GM19455 (cell line): ENCODE measurements around the gene NCF2.
A peak's percentile ranks its signal among the peaks of the same experiment; 100 is the strongest.
"Not testable (repeated sequence)": the region's sequence is repeated elsewhere in the genome, so short reads cannot be mapped to it uniquely, and the experiment has no call there.

ENCODE experiments used
- ATAC-seq: cut with Tn5 transposase; IDR thresholded peaks from one replicate; pipeline ENCODE4 v1.9.1; 2021; ENCODE audit not compliant: unreplicated experiment

NCF2 gene

GRCh38 chr1:183612975-183613374 lies 22.7 kb upstream of the NCF2 start:
- not testable (repeated sequence) for ATAC-seq

- no peak for ATAC-seq
These were observed 22.1 kb upstream of the NCF2 start for GRCh38 chr1:183612407-183612806.

- no peak for ATAC-seq
These were observed 20.8 kb upstream of the NCF2 start for GRCh38 chr1:183611021-183611420.

GRCh38 chr1:183609759-183610452 lies 19.6 kb upstream of the NCF2 start:
- ATAC-seq = no peak

GRCh38 chr1:183609313-183609712 lies 19.1 kb upstream of the NCF2 start:
- ATAC-seq = no peak

GRCh38 chr1:183607322-183607980 lies 17.2 kb upstream of the NCF2 start:
- ATAC-seq = no peak

GRCh38 chr1:183605904-183606303 lies 15.6 kb upstream of the NCF2 start:
- ATAC-seq = no peak

- peak; percentile 39 for ATAC-seq
These were observed 14.6 kb upstream of the NCF2 start for GRCh38 chr1:183604815-183605214.

- ATAC-seq = peak; percentile 44
These were observed 14.0 kb upstream of the NCF2 start for GRCh38 chr1:183604038-183604808.

GRCh38 chr1:183602510-183602909 lies 12.3 kb upstream of the NCF2 start:
- ATAC-seq = no peak

- ATAC-seq = no peak
These were observed 10.4 kb upstream of the NCF2 start for GRCh38 chr1:183600634-183601033.

GRCh38 chr1:183600136-183600535 lies 9.9 kb upstream of the NCF2 start:
- no peak for ATAC-seq

GRCh38 chr1:183598386-183598785 lies 8.1 kb upstream of the NCF2 start:
- peak; percentile 75 for ATAC-seq

- no peak for ATAC-seq
These were observed 7.5 kb upstream of the NCF2 start for GRCh38 chr1:183597656-183598347.

- no peak for ATAC-seq
These were observed 6.2 kb upstream of the NCF2 start for GRCh38 chr1:183596500-183596899.

GRCh38 chr1:183595537-183595936 lies 5.3 kb upstream of the NCF2 start:
- no peak for ATAC-seq

- peak; percentile 43 for ATAC-seq
These were observed 3.1 kb upstream of the NCF2 start for GRCh38 chr1:183593356-183593755.

- ATAC-seq = no peak
These were observed 2.5 kb upstream of the NCF2 start for GRCh38 chr1:183592733-183593132.

- peak; percentile 24 for ATAC-seq
These were observed 400 bp downstream of the NCF2 start for GRCh38 chr1:183589874-183590243.

- no peak for ATAC-seq
These were observed 875 bp downstream of the NCF2 start for GRCh38 chr1:183589384-183589783.

GRCh38 chr1:183588827-183589226 lies 1.4 kb downstream of the NCF2 start:
- no peak for ATAC-seq
